HG03558 (cell line): ENCODE data around the gene RAC2.

ENCODE experiments used
- ATAC-seq: cut with Tn5 transposase; IDR thresholded peaks from one replicate; pipeline ENCODE4 v1.9.1; 2021; ENCODE audit warnings: moderate number of reproducible peaks; ENCODE audit not compliant: unreplicated experiment; ENCODE audit errors: extremely low read depth

Gene RAC2

GRCh38 chr22:37244114-37244921 is at the start of gene RAC2:
Gene RAC2, minus strand, starts transcription at chr22:37244269. Its CDS starts 121 bp downstream, at chr22:37244148.
- no peak for ATAC-seq

DNA sequence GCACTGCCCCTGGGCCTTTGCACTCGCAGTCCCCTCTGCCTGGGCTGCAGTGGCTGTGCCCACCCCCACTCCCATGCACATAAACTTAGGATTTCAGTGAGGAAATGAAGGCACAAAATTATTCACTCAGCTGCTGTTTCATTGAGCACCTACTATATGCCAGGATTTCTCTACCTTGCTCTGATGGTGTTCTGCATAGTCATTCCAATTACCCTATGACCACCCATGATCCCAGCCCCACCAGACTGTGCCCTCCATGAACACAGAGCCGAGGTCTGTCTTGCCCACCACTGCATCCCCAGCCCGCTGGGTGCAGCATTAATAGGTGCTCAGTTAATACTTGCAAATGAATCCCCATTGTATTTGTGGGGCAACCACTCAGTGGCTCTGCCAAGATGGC is 49.1 kb upstream of the RAC2 start:
- ATAC-seq = no peak

GRCh38 chr22:37292641-37293040 is 48.6 kb upstream of the RAC2 start:
- ATAC-seq = no peak

GRCh38 chr22:37291559-37292298 is 47.7 kb upstream of the RAC2 start:
- no peak for ATAC-seq

GRCh38 chr22:37290737-37291136 is 46.7 kb upstream of the RAC2 start:
- no peak for ATAC-seq

DNA sequence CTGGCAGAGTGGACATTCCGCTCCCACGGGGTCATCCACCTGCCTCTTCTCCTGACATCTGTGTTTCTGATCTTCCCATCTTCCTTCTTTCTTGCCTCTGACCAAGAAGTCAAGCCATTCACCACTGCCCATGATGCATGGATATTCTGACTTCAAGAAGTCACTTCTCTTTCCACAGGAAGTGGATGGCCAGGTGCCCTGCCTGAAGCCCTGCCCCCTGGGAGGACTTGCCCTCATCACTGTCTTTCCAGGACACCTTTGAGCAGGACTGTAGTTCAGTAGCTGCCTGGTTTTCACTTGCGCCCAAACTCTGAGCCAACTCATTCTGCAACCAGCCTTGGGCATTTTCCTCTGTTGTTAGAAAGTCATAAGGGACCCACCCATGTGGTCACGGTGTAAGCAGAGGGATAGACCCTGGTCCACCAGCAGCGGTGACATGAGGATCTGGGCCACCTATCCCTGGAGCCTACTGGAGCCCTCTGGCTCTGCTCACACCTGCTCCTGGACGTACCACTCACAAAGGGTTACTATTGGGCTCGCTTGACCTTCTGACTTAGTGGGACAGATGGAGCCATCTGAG is 45.2 kb upstream of the RAC2 start:
- ATAC-seq = no peak

DNA sequence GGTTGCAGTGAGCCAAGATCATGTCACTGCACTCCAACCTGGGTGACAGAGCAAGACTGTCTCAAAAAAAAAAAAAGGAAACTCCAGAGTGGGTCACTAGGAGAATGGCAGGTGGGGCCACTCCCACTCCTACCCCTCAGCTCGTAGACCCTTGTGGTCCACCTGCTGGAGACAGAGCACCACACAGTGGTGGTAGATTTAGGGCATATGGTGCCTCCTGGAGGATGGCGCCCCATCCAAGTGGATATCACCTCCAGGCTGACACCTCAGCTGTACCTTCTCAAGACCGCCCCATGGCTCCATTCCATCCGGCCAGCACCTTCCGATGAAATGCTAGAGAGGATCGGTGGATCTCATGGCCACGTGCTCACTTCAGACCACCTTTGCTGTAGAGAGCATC is 44.5 kb upstream of the RAC2 start:
- no peak for ATAC-seq

DNA sequence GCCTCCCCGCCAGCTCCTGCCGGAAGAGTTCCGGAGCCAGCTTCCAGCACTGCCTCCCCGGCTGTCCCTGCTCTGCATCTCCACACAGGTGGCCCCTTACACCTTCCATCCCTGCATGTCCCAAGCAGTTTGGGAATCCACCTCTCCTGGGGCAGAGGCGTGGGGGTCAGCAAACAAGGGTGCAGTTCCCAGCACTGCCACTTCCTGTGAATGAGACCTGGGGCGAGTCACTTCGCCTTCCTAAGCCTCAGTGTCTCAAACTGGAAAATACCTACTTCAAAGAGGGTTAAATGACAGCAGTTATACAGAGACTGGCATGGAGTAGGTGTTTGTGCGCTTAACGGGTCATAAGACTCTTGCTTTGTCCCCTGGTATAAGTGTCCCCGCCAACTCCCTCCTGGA is 43.5 kb upstream of the RAC2 start:
- no peak for ATAC-seq

GRCh38 chr22:37285937-37286336 is 41.9 kb upstream of the RAC2 start:
- no peak for ATAC-seq

- ATAC-seq = no peak
Observed at GRCh38 chr22:37284805-37285355, 40.8 kb upstream of the RAC2 start.

GRCh38 chr22:37284126-37284804 is 40.2 kb upstream of the RAC2 start:
- no peak for ATAC-seq

GRCh38 chr22:37283393-37283937 is 39.4 kb upstream of the RAC2 start:
- no peak for ATAC-seq

DNA sequence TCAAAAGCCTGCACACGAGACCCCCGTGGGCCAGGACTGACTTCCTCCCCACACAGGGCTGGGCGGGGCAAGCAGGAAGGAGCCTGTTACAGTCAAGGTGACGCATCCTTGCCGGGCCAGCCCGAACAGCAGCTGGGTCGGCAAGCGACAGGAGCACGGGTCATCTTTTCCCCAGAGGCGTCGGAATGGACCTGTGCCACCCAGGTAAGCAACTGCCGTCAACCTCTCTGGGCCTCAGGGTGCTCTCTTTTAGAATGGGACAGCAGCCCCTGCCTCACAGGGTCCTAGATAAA is 38.3 kb upstream of the RAC2 start, which contains the start of gene CYTH4:
CYTH4 (plus strand) TSS at position 124 of the 293 bp plus-strand sequence; CDS start at position 186, 62 bp downstream.
- no peak for ATAC-seq

DNA sequence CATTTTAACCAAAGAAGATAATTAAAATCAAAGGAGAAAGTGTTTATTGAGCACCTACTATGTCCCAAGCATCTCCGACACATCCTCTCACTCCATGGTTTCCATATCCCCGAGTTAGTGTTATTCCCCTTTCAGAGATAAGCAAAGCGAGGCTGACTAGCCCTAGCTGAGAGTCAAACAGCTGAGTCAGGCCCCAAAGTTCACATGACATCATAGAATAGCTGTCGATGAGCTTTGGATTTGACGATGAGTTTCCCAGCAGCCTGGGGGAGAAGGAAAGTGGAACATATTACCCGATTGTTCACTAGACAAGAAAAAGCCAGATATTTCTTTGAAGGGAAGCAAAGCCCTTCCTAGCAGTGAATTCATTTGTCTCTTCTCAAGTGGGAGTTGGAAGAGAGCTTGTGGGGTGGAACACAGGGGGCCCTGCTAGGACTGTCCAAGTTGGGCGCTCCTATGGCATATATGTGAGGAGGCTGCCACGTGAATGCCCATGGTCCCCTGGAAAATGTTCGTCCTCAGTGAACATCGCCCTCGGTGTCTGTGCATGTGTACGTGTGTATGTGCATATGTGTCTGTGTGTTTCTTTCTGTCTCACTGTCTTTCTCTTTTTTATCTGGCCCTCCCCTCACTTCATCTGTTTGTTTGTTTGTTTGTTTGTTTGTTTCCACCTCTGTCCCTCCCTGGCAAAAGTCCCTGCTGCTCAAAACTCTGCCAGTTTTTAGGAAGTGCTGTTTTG is 37.7 kb upstream of the RAC2 start:
- ATAC-seq = no peak

DNA sequence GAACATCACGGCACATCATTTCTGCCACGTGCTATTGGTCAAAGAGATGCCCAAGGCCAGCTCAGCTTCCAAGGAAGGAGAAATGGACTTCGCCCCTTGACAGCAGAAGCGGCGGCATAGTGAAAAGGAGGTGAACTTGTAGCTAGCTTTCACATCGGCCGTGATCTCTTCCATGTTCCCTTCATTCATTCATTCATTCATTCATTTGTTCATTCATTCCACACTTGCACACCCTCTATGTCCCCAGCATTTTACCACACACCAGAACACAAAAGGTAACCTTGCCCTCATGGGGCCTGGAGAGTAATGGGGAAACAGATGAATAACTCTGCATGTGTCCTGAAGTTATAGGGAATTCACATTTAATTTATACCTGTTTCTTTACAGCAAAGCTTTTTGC is 37.1 kb upstream of the RAC2 start:
- ATAC-seq = no peak

GRCh38 chr22:37280718-37281117 is 36.6 kb upstream of the RAC2 start:
- ATAC-seq = no peak

DNA sequence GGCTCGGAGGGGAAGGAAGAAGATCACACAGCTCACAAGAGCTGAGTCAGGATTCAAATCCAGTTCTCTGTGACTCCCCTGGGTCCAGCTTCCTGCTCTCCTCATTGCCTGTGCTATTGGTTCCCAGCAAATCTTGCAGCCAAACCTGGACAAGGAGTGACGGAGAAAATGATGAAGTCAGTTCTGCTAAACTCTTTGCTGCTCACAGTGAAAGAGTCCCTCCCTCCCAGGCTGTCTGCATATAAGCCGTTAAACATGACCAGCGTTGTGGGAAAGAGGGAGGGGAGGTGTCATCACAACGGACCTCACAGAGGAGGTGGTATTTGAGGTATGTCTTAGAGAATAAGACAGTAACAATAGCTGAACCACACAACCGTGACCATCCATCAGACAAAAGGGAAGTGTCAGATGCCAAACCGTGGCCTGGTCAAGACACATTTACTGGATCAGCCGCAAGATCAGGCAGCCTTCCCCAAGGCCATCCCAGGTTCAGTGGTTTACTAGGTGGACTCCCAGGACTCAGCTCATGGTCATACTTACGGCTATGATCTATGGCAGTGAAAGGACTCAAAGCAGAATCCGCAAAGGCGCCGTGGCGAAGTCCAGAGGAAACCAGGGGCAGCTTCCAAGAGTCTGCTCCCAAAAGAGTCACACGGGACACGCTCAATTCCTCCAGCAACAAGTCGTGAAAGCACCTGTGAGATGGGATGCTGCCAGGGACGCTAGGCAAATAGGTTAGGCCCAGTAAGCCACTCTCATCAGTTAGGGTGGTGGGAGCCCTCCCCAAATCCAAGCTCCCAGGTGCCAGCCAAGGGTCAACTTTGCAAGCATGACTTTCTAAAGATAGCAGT is 35.5 kb upstream of the RAC2 start:
- ATAC-seq = no peak

GRCh38 chr22:37278261-37278660 is 34.2 kb upstream of the RAC2 start:
- ATAC-seq = no peak

GRCh38 chr22:37277384-37277783 is 33.3 kb upstream of the RAC2 start:
- no peak for ATAC-seq
